ENCODE results near the gene NT5C1B.

- no peak for TF ChIP-seq CTCF (IDR thresholded peaks at IDR 0.05; ENCODE audit: poor library complexity, severe bottlenecking)
- TF ChIP-seq POLR2AphosphoS5 (IDR thresholded peaks at IDR 0.05) = no peak
- no peak for TF ChIP-seq REST (IDR thresholded peaks at IDR 0.05; ENCODE audit: borderline replicate concordance)
- TF ChIP-seq TAF1 (IDR thresholded peaks at IDR 0.05; ENCODE audit: low read depth) = no peak
- TF ChIP-seq EP300 (conservative IDR thresholded peaks at IDR 0.05; ENCODE audit: poor library complexity, severe bottlenecking) = no peak
- TF ChIP-seq EZH2 (IDR thresholded peaks at IDR 0.05; ENCODE audit: borderline replicate concordance, insufficient read depth, low read length, poor library complexity, severe bottlenecking) = no peak
- TF ChIP-seq RAD21 (conservative IDR thresholded peaks at IDR 0.05) = no peak
- no peak for TF ChIP-seq SMC3 (conservative IDR thresholded peaks at IDR 0.05; ENCODE audit: poor library complexity)
- TF ChIP-seq MXI1 (conservative IDR thresholded peaks at IDR 0.05; ENCODE audit: poor library complexity, severe bottlenecking) = no peak
Measured at GRCh38 chr2:18620867-18621632, 31.7 kb upstream of the NT5C1B start.

Measured in neural cell (in vitro differentiated cells).